ENCODE results near the gene PATL2.

DNA sequence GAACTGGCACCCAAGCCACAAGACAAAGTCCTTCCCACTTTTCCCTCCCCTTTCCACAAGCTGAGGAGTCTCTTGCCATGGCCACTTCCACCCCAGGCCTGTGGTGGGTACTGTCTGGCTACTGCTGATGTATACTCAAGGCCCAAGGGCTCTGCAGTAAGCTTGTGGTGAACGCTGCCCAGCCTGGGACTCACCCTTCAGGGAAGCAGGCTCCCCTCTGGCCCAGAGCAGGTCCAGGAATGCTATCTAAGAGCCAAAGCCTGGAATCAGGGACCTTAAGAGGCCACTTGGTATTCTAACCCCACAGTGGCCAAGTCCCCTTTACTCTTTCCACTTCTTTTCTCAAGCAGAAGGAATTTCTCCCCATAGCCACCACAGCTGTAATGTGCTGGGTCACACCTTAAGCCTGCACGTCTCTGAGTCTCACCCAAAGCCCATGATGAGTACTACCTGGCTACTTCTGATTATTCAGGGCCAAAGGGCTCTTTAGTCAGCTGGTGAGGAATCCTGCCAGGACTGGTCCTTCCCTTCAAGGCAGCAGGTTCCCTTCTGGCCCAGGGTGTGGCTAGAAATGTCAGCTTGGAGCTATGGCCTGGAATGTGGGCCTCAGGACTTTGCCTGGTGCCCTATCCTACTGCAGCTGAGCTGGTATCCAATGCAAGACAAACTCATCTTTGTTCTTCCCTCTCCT, 4.0 kb downstream of the PATL2 start:
- TF ChIP-seq TAF1 (IDR thresholded peaks at IDR 0.05; ENCODE audit: low read depth, low read length) (no peak), SPI1 (IDR thresholded peaks at IDR 0.05; ENCODE audit: low read depth, low read length) (no peak), POLR2A (IDR thresholded peaks at IDR 0.05; ENCODE audit: low read depth, low read length) (no peak), POLR2AphosphoS5 (IDR thresholded peaks at IDR 0.05; ENCODE audit: low read depth, low read length) (no peak), PAX5 (IDR thresholded peaks at IDR 0.05; ENCODE audit: insufficient read depth, low read length, severe bottlenecking) (no peak), POU2F2 (IDR thresholded peaks at IDR 0.05; ENCODE audit: low read depth, low read length) (no peak)

Measured in GM12891 (cell line).